Measurements from ENCODE around the gene ZNF335. TPM values are rescaled to one million over a fixed set of nuclear protein-coding genes. Genes with fewer than 3 reads are reported as not detected.
A peak's percentile ranks its signal among the peaks of the same experiment; 100 is the strongest.

ZNF335 gene
- total RNA-seq, 3 donors from 2014 or later, result 12.6 to 25.9 (median 20.6) TPM

DNA sequence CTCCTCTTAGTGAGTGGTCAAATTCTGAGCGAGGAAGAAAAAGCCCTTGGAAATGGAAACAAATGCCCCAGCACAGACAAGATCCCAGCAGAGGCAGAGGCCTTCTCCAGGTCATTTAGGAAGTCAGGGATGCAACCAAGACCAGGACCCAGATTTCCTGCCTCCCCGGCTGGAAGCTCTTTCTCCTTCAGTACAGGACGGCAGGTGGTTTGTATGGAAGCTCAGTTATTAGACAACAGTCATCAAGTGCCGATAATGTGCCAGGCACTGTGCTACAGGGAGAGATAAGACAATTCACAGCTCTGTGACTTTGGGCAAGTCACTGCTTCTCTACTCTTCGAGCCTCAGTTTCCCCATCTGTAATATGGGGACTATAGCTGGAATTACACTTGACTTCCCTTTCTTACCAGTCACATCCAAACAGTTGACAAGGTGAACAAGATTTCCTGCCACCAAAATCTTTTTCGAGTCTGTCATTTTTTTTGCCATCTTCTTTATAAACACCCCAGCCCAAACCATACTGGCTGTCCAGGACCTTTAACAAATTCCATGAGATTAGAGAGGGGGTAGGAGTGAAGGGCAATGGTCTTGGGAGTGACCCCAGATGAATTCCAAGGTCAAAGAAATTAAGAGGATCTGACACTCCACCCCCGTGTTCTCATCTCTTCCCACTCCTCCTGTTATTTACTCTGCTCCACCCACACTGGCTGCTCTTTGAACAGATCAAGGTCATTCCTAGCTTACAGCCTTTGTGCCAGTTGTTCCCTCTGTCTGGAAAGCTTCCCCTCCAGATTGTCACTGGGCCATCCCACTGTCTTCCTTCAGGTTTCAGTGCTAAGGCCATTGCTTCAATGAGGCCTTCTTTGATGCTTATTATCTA lies 42.8 kb upstream of the ZNF335 start:
- intact Hi-C loops (cut with DNase I; ENCODE audit: low total_unique reads), result no loop called here
- no peaks in the 10 kb centered on the region for H3K9me3 ChIP-seq
- DNase-seq (ENCODE audit: low spot score in 2 of 2), result no peak
- H3K27ac ChIP-seq, result no peak overlapping the region
- H3K27me3 ChIP-seq, result peaks cover 0 to 94% of the 10 kb centered on the region in 2 donors
- no peak overlapping the region for H3K4me3 ChIP-seq
- H3K36me3 ChIP-seq, result no peaks in the 10 kb centered on the region
- H3K4me1 ChIP-seq, result no peaks in the 10 kb centered on the region
- TF ChIP-seq POLR2A (IDR thresholded peaks at IDR 0.05) (no peak), POLR2AphosphoS5 (IDR thresholded peaks at IDR 0.05) (no peak)
- TF ChIP-seq, protein P1, sequence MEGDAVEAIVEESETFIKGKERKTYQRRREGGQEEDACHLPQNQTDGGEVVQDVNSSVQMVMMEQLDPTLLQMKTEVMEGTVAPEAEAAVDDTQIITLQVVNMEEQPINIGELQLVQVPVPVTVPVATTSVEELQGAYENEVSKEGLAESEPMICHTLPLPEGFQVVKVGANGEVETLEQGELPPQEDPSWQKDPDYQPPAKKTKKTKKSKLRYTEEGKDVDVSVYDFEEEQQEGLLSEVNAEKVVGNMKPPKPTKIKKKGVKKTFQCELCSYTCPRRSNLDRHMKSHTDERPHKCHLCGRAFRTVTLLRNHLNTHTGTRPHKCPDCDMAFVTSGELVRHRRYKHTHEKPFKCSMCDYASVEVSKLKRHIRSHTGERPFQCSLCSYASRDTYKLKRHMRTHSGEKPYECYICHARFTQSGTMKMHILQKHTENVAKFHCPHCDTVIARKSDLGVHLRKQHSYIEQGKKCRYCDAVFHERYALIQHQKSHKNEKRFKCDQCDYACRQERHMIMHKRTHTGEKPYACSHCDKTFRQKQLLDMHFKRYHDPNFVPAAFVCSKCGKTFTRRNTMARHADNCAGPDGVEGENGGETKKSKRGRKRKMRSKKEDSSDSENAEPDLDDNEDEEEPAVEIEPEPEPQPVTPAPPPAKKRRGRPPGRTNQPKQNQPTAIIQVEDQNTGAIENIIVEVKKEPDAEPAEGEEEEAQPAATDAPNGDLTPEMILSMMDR (IDR thresholded peaks at IDR 0.05), result no peak

DNA sequence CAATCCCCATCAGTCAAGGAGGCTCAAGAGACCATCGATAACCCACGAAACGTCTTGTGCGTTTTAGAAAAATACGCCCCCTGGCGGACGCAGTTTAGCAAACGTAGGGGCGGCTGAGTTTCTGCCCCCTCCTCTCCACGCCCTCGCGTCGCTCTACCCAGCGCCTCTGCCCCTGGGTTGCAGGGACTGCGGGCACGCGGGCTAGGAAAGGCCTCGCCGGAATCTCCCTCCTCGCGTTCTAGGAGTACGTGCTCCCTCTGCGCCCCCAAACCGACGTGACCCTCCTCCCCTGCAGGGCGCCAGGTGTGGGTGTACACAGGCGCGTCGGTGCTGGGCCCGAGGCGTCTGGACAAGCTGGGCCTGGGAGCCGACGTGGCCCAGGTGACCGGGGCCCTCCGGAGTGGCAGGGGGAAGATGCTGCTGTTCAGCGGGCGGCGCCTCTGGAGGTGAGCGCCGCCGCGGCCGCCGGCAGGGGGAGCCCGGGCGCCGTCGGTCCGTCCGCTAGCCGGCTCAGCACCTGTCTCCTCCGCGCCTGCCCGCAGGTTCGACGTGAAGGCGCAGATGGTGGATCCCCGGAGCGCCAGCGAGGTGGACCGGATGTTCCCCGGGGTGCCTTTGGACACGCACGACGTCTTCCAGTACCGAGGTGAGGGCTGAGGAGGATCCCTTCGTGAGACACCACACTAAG lies 42.0 kb upstream of the ZNF335 start:
- Histone ChIP-seq H3K27ac (no peak overlapping the region), H3K9me3 (no peaks in the 10 kb centered on the region), H3K4me3 (peak overlapping the region in 1 of 3 donors; percentile 3), H3K27me3 (peaks cover 0 to 95% of the 10 kb centered on the region in 2 donors), H3K36me3 (no peaks in the 10 kb centered on the region), H3K4me1 (no peaks in the 10 kb centered on the region)
- no peak for DNase-seq (ENCODE audit: low spot score in 2 of 2)
- intact Hi-C loops (cut with DNase I; ENCODE audit: low total_unique reads), result no loop called here
- TF ChIP-seq, protein P1 (IDR thresholded peaks at IDR 0.05), result peak; percentile 12 to 52 (median 45)
- TF ChIP-seq POLR2AphosphoS5 (IDR thresholded peaks at IDR 0.05) (no peak), POLR2A (IDR thresholded peaks at IDR 0.05) (no peak)

DNA sequence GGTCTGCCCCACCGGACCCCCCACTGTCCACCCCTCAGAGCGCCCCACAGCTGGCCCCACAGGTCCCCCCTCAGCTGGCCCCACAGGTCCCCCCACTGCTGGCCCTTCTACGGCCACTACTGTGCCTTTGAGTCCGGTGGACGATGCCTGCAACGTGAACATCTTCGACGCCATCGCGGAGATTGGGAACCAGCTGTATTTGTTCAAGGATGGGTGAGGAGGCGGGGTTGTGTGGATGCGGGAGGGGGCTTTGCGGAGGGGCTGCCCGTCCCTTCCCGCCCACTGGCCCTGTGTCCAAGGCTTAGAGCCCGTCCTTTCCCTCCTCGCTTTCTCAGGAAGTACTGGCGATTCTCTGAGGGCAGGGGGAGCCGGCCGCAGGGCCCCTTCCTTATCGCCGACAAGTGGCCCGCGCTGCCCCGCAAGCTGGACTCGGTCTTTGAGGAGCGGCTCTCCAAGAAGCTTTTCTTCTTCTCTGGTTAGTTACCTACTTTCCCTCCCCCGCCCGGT lies 41.4 kb upstream of the ZNF335 start:
- Histone ChIP-seq H3K27ac (no peak overlapping the region), H3K27me3 (peaks cover 0 to 95% of the 10 kb centered on the region in 2 donors), H3K9me3 (no peaks in the 10 kb centered on the region), H3K4me3 (peak overlapping the region in 1 of 3 donors; percentile 3), H3K36me3 (no peaks in the 10 kb centered on the region), H3K4me1 (no peaks in the 10 kb centered on the region)
- intact Hi-C loops (cut with DNase I; ENCODE audit: low total_unique reads), result no loop called here
- no peak for TF ChIP-seq POLR2AphosphoS5 (IDR thresholded peaks at IDR 0.05)
- no peak for TF ChIP-seq POLR2A (IDR thresholded peaks at IDR 0.05)
- TF ChIP-seq, protein P1 (IDR thresholded peaks at IDR 0.05), result no peak
- no peak for DNase-seq (ENCODE audit: low spot score in 2 of 2)

DNA sequence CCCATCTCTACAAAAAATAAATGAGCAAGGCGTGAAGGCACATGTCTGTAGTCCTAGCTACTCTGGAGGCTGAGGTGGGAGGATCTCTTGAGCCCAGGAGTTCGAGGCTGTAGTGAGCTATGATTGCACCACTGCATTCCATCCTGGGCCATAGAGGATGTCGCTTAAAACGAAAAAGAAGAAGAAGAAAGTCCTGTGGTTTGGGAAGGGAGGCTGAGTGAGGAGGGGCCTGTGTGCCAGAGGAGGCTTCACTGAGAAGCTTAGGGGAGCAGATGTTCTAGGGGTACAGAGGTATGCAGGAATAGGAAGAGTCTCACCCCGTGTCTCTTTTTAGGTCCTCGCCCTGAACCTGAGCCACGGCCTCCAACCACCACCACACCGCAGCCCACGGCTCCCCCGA lies 40.9 kb upstream of the ZNF335 start:
- no peak for DNase-seq (ENCODE audit: low spot score in 2 of 2)
- H3K36me3 ChIP-seq, result no peaks in the 10 kb centered on the region
- no peak overlapping the region for H3K27ac ChIP-seq
- TF ChIP-seq, protein P1 (IDR thresholded peaks at IDR 0.05), result no peak
- TF ChIP-seq POLR2AphosphoS5 (IDR thresholded peaks at IDR 0.05) (no peak), POLR2A (IDR thresholded peaks at IDR 0.05) (no peak)
- intact Hi-C loops (cut with DNase I; ENCODE audit: low total_unique reads), result no loop called here
- no peak overlapping the region for H3K4me3 ChIP-seq
- no peaks in the 10 kb centered on the region for H3K9me3 ChIP-seq
- no peaks in the 10 kb centered on the region for H3K4me1 ChIP-seq
- peaks cover 0 to 95% of the 10 kb centered on the region in 2 donors for H3K27me3 ChIP-seq

Data from breast epithelium (tissue), 4 donors.